Measurements from ENCODE around the gene FHIT.

The FHIT gene

GRCh38 chr3:60983906-60984305 is 267.3 kb downstream of the FHIT start:
- DNase-seq, result no peak

GRCh38 chr3:60980342-60980692 is 270.9 kb downstream of the FHIT start:
- DNase-seq, result no peak

- DNase-seq, result no peak
Measured at GRCh38 chr3:60979461-60980341, 271.6 kb downstream of the FHIT start.

GRCh38 chr3:60973321-60973720 is 277.9 kb downstream of the FHIT start:
- no peak for DNase-seq

GRCh38 chr3:60972599-60972998 is 278.7 kb downstream of the FHIT start:
- DNase-seq, result no peak

- no peak for DNase-seq
Measured at GRCh38 chr3:60970850-60971249, 280.4 kb downstream of the FHIT start.

- DNase-seq, result no peak
Measured at GRCh38 chr3:60967141-60967540, 284.1 kb downstream of the FHIT start.

GRCh38 chr3:60957541-60957940 is 293.7 kb downstream of the FHIT start:
- no peak for DNase-seq

- DNase-seq, result no peak
Measured at GRCh38 chr3:60956729-60957128, 294.5 kb downstream of the FHIT start.

- no peak for DNase-seq
Measured at GRCh38 chr3:60955034-60955433, 296.2 kb downstream of the FHIT start.

GRCh38 chr3:60954048-60954447 is 297.2 kb downstream of the FHIT start:
- DNase-seq, result no peak

- no peak for DNase-seq
Measured at GRCh38 chr3:60953351-60953750, 297.9 kb downstream of the FHIT start.

- DNase-seq, result no peak
Measured at GRCh38 chr3:60952055-60952454, 299.2 kb downstream of the FHIT start.

GRCh38 chr3:60949146-60949545 is 302.1 kb downstream of the FHIT start:
- no peak for DNase-seq

- peak in 1 of 2 experiments; percentile 21 for DNase-seq
Measured at GRCh38 chr3:60948488-60948887, 302.8 kb downstream of the FHIT start.

- DNase-seq, result no peak
Measured at GRCh38 chr3:60935709-60936108, 315.5 kb downstream of the FHIT start.

GRCh38 chr3:60933824-60934223 is 317.4 kb downstream of the FHIT start:
- DNase-seq, result peak in 1 of 2 experiments; percentile 17

- DNase-seq, result no peak
Measured at GRCh38 chr3:60932643-60933042, 318.6 kb downstream of the FHIT start.

GRCh38 chr3:60932170-60932569 is 319.1 kb downstream of the FHIT start:
- no peak for DNase-seq

GRCh38 chr3:60931452-60931851 is 319.8 kb downstream of the FHIT start:
- no peak for DNase-seq

- DNase-seq, result no peak
Measured at GRCh38 chr3:60920519-60920918, 330.7 kb downstream of the FHIT start.

GRCh38 chr3:60919296-60919695 is 332.0 kb downstream of the FHIT start:
- no peak for DNase-seq

GRCh38 chr3:60917141-60917540 is 334.1 kb downstream of the FHIT start:
- peak; percentile 59 to 90 for DNase-seq

GRCh38 chr3:60916546-60916945 is 334.7 kb downstream of the FHIT start:
- DNase-seq, result no peak

GRCh38 chr3:60913474-60913873 is 337.8 kb downstream of the FHIT start:
- DNase-seq, result no peak

Measured in NCI-H524 (cell line).